NCI-H1417 (cell line): Measurements from ENCODE around the gene CENPU.
"Not testable (repeated sequence)": the region's sequence is repeated elsewhere in the genome, so short reads cannot be mapped to it uniquely, and the experiment has no call there.

ENCODE experiments used
- DNase-seq, 3 experiments: peaks; one replicate each; lab custom pipeline; 2025; lab: John Stamatoyannopoulos, UW

Gene CENPU

GRCh38 chr4:184664445-184665210 is 69.3 kb downstream of the CENPU start:
- no peak for DNase-seq

DNA sequence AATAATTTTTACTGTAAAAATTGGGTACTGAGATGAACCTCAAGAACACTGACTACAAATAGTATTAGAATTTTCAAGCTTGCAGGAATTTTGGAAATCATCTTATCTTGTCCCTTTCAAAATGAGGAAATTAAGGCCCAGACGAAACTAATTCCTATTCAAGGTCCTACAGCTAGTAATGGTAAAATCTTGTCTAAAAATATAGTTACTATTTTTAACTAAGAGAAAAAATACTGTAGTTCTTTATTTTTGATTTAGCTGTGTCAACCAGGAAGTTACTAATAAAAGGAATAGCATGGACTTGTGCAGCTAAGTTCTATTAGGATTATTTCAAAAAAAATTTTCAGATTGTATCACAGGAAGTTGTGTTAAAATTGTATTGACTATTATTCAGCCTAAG is 71.7 kb downstream of the CENPU start:
- DNase-seq: no peak

GRCh38 chr4:184660978-184661377 is 72.9 kb downstream of the CENPU start:
- no peak for DNase-seq

DNA sequence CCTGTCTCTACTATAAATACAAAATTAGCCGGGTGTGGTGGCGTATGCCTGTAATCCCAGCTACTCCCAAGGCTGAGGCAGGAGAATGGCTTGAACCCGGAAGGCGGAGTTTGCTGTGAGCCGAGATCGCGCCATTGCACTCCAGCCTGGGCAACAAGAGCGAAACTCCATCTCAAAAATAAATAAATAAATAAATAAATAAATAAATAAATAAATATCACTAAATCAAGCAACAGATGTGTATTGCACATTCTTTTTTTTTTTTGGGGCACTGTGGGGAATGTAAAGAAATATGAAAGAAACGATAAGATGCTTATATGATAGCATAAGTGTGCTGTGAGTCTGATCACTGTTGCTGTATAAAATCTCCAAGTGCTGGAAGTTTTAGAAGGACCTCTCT is 76.1 kb downstream of the CENPU start:
- DNase-seq: not testable (repeated sequence)

- no peak for DNase-seq
Measured at GRCh38 chr4:184657144-184657543, 76.8 kb downstream of the CENPU start.

DNA sequence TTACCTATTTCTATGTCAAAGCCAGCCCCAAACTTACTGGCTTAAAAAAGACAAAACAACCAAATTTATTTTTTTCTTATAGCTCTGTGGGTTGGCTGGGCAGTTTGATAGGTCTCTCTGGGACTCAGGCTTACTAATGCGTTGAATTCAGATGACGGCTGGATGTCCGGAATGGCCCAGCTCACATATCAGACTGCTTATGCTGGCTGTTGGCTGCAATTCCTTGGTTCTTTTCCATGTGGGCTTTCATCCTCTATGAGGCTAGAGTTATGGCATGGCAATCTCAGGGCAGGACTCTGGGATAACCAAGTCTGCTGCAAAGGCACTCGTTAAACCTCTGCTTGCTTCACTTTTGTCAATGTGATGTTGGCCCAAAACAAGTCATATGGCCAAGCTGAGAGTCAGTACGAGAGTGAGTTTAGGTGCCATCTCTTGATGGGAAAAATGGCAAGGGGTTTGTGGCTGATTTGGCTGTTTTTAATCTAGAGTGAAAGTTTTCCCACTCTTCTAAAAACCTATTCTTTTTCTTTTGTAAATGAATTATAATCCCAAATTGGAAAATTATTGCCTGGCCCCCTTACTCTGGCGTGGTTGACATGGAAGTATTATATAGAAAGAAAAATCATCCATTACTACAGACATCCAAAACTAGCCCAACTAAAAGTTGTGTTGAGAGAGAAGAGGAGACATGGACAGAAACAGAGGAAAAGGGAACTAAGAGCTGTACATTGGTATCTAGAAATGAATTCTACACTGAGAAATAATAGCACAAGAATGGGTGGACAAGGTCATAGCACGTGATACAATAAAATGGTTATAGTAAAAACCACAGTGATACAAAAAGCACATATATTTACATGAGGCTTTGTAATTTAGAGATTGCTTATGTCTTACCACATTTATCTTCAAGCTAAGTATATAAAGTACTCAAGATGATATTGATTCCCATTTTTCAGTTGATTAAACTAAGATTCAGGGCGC is 77.7 kb downstream of the CENPU start:
- no peak for DNase-seq

DNA sequence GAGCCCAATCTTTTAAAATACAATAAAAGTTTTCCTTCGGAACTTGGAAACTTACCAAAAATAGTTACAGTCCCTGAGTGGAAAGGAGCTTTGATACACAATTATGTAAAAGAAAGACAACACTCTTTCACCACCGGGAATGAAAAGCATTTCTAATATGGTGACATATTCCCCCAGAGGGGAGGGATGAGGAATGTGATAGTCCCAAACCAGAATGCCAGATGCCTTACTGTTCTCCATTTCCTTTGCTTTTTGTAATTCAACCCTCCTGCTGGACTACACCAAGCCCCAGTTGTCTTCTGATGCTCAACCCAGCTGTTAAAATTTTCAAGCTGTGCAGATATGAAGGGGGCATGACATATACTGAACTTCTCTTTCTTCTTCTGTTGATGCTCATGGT is 80.2 kb downstream of the CENPU start:
- no peak for DNase-seq

GRCh38 chr4:184652681-184653080 is 81.2 kb downstream of the CENPU start:
- not testable (repeated sequence) for DNase-seq

DNA sequence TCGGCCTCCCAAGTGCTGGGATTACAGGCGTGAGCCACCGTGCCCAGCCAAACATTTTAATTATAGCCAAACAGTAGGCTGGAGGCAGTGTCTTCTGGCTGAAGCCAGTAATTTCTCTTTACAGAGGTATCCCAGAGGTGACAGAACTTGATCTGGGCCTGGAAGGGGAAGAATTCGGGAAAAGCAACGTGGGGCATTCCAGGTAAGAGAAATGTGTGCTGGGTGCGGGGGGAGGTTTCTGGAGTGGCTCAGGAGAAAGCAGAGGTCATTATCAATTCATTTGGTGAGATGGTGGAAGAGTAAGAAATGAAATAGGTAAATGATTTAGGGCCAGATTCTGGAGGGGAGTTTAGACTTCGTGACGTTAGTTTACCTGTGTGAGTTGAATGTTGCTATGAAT is 82.0 kb downstream of the CENPU start:
- no peak for DNase-seq

DNA sequence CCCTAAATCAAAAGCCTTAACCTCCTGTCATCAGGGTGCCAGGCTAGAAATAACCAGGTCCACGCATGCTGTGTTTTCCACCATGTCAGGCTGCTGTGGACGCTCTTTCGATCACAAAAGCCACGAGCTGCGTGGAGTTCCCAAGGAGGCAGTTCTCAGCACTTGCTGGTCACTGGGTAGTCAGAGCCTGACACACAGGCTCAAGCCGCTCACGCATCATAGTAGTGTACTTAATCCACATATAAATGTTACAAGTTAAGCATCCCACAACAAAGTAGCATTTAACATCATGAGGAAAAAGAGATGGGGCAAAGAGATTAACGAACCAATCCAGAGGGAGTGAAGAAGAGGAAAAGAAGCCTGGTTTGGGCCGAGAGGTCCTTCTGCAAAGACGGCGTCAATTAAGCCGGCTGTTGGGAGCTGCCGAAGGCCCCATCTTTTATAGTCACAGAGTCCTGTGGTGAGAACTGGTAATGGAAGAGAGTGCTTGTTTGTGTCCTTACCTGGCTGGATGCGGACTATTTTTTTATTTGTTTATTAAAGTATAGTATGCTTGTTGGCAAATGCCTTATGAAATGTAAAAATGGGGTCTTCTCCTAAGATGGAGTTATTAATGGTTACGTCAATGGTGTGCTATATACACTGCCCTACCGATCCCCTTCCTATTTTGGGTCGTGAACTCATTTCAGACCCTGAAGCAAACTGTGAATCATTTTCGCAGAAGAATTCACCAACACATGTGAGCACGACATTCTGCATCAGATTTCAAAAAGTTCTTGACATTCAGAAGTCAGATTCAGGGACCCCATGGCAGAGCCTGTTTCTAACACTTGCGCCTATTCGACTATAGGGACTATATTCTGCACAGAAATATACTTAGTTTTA is 83.7 kb downstream of the CENPU start:
- DNase-seq: peak in 2 of 3 experiments; percentile 82 to 89

GRCh38 chr4:184649026-184649970 is 84.6 kb downstream of the CENPU start, which contains the start of the genes CASP3 and PRIMPOL:
Gene CASP3, minus strand, starts transcription at chr4:184649447. Its CDS starts 10,994 bp downstream, at chr4:184638453.
Gene PRIMPOL, plus strand, starts transcription at chr4:184649738. Its CDS starts 7,403 bp downstream, at chr4:184657141.
- peak; percentile 88 to 97 (median 96) for DNase-seq

DNA sequence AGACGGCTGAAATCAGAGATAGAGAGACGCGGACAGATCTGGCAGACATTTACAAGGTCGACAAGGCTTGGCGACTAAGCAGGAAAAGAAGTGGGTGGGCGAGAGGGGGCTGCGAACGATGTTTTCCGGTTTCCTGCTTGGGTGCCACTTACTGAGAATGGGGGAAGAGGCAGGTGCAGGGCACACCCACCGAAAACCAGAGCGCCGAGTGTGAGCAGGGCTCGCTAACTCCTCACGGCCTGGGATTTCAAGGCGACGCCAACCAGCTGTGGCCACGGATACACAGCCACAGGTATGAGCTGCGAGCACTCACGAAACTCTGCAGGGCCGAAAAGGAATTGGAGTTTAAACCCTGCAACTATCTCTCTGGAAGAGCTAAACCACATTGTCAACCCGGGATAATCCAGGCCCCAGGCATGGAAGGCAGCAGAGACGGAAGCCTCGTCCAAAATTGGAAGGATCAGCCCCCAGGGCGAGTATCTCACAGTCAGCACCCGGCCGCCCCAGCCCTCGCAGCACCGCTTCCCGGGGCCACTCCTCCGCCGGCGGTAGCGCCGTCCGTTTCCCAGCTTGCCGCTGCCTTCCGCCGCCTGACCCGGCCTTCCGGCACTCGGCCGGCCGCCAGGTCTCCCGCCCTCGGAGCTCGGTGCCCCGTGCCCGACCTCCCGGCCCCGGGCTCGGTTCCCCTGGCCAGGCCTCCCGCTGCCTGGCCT is 85.4 kb downstream of the CENPU start:
- peak; percentile 45 to 76 (median 71) for DNase-seq

DNA sequence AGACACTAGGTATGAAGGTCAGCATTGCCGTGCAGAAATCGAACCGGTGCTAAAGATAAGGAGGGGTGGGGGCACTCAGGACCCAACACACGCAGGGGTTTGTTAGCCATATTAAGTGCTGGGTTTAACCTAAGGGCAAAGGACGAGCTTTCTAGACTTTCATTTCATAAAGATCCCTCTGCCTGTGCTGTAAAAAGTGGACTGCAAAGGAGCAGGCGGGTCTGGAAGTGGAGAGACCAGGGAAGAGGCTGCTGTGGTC is 85.9 kb downstream of the CENPU start:
- DNase-seq: peak in 1 of 3 experiments; percentile 46

GRCh38 chr4:184647266-184648053 is 86.4 kb downstream of the CENPU start:
- DNase-seq: no peak

- no peak for DNase-seq
Measured at GRCh38 chr4:184645904-184646610, 87.8 kb downstream of the CENPU start.

DNA sequence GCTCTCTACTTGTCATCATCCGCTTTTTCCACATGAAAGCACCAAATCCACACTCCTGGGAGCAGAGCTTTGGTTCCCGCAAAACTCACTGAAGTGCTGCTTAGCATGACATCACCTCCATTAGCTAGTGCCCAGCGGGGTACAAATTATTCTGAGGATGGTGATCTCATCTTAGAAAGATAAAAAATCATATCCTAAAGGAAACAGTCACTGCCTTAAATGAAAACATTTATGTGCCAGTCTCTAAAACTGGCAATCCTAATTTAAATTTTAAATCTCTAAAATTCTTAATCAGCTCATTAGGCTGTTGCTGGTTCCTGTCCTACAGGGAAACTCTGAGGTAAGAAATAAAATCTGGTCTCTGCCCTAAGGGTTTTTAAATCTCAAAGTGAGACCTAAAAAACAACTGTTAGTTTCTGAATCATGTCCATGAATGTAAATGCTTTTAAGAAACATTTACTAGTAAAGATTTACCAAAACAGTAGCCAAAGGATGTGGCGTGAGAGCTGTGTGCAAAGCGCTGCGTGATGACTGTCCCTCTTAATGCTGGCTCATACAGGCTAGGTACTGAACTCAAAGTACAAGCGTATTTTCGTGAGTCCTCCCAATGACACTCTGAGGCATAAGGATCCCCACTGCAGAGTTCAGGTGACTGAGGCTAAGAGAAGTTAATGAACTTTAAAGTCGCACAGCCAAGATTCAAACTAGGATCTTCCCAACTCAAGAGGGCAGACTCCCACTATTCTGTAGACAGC is 89.2 kb downstream of the CENPU start:
- DNase-seq: peak in 2 of 3 experiments; percentile 4 to 40
